KOPT-K1 (cell line): ENCODE data around the gene SEMA3A.

Experiments
- H3K27ac ChIP-seq: fragments of 200-600 bp; sonication (generic); 2 replicates; pipeline ENCODE4 v1.5.1; 2016; ENCODE audit warnings: antibody characterized with exemption, mild to moderate bottlenecking, low read depth, low read length; ENCODE audit not compliant: poor library complexity, severe bottlenecking
- H3K36me3 ChIP-seq: fragments of 200-600 bp; sonication (generic); 2 replicates; pipeline ENCODE4 v1.5.1; 2017; ENCODE audit warnings: antibody characterized with exemption, mild to moderate bottlenecking, low read length, moderate library complexity; ENCODE audit not compliant: insufficient read depth
- H3K9me3 ChIP-seq: fragments of 200-600 bp; sonication (generic); 2 replicates; pipeline ENCODE4 v1.5.1; 2017; ENCODE audit warnings: antibody characterized with exemption, low read length, mild to moderate bottlenecking; ENCODE audit not compliant: insufficient read depth, poor library complexity, severe bottlenecking

The SEMA3A gene

DNA sequence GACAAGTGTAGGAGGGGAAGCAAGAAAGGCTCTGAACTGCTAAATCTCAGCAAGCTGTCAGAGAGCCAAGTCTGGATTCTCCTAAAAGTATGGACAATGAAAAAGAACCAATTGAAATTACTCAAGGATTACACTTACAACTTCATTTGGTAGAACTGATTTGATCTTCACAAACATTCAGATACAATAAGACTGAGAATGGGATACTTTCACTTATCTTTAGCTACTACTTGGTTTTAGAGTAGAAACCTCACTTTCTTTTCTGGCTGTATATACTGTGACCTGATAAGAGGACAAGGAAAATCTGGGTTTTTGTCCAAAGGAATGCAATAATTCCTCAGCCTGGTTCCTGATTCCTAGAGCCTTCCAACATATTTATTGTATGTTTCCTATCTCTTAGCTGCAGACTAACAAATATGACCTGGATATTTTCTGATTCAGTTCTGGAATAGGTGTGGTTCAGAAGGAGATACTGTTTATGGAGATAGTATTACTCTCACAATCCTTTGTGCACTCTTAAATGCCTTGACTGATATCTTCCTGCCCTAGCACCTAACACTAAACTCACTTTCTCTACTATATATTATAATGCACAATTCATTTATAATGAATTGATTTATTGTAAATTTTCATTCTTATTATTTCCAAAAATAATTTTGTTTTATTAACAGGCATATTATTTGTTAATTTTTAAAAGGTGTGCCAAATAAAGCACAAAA is 7.3 kb downstream of the SEMA3A start:
- H3K36me3 ChIP-seq = no peaks in the 10 kb centered on the region
- H3K9me3 ChIP-seq = no peaks in the 10 kb centered on the region
- no peak overlapping the region for H3K27ac ChIP-seq

DNA sequence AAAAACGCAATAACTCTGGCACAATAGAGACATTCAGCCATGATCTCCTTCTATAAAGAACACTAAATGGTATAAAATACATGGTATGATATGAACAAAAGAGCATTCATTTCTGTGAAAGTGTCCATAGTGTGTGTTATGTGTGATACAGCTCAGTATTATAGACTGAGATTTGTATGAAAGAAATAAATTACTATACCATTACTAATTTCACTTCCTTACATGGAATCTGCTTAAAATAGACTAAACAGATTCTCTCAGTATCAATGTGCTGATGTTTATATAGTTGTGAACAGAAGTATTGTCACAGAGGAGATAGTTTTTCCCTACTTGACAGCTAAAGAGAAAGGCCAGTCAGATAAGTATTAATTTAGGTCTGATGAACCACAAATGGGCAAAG is 10.8 kb downstream of the SEMA3A start:
- Histone ChIP-seq H3K27ac (no peak overlapping the region), H3K36me3 (no peaks in the 10 kb centered on the region), H3K9me3 (no peaks in the 10 kb centered on the region)

DNA sequence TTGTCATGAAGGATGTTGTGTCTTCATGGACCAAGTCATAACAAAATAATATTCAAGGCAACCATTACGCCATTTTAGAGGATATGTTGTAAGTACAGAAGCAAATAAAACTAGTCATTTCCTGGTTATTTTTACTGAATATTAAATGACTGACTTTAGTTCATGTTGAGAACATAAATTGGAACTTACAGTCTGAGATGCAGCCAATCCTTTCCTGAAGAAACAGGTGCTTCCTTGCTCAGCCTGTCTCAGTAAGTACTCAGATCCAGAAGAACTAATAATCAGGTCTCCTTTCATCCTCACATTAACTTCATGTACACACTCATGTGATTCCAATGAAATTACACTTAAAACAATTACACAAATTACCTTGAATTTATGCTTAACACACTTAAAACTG is 12.3 kb downstream of the SEMA3A start:
- H3K36me3 ChIP-seq = no peaks in the 10 kb centered on the region

DNA sequence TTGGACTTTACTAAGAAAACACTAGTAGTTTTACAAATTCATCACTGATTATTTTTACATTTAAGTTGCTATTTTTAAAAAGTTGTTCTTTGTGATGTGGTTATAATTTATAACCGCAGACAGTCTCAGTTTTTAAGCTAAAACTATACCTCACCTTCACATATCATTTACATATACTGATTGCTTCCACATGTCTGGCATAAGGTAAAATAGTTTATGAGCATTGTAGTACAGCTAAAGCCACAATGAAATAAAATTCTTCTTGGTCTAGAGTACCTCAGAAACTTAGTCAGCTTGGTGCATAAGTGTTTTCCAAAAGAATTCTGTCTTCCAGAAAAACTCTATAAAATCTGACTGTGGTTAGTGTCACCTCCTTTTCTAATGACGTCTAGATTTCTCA is 13.0 kb downstream of the SEMA3A start:
- H3K27ac ChIP-seq = no peak overlapping the region
- no peaks in the 10 kb centered on the region for H3K36me3 ChIP-seq
- H3K9me3 ChIP-seq = no peaks in the 10 kb centered on the region

More for the DNA sequence above, 12.3 kb downstream of the SEMA3A start:
- Histone ChIP-seq H3K27ac (no peak overlapping the region), H3K9me3 (no peaks in the 10 kb centered on the region)

DNA sequence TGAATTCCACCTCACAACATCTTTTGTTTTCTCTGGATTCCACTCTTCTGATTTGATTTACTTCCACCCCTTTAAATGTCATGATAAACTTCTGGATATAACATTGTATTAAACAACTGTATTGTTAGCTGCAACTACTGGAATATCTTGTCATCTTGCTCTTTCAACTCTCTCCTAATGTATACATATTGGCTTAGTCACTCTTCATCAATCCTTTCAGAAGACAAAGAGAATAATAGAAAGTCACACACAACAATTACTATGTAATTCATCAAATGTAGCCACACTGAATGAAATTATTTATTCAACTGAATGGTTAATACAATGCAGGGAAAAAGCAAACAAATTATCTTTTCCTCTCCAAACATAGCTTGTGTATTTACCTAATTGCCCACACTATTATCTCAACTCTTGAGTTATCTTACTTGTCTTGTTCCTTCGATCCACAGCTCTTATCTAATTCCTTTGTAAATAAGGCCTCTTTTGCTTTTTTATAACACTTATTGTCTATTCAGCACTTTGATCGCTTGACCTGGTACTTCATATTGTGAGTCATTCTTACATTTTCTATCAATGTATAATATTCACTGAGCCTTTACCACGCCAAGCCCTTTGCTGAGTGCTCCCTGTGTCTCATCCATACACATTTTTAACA is 16.7 kb downstream of the SEMA3A start:
- no peak overlapping the region for H3K27ac ChIP-seq
- H3K36me3 ChIP-seq = no peaks in the 10 kb centered on the region
- no peaks in the 10 kb centered on the region for H3K9me3 ChIP-seq

DNA sequence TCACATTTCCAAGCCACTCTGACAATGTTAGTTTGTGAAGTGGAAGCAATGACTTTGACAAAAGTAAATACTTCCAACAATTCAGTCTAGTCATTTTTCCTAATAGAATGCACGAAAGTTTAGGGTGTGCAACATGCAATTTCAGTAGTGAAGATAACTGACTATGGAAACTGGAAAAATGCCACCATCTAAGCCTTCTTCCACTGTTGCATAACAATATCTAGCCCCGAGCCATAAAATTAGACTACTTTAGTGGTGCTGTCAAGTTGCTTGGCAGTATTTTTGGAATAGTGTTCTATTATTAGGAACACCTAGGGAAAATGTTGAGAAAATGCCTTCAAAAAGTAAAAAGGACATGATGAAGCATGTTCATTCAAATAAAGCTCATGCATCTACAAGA is 17.9 kb downstream of the SEMA3A start:
- H3K9me3 ChIP-seq = no peaks in the 10 kb centered on the region
- H3K36me3 ChIP-seq = no peaks in the 10 kb centered on the region
- no peak overlapping the region for H3K27ac ChIP-seq

DNA sequence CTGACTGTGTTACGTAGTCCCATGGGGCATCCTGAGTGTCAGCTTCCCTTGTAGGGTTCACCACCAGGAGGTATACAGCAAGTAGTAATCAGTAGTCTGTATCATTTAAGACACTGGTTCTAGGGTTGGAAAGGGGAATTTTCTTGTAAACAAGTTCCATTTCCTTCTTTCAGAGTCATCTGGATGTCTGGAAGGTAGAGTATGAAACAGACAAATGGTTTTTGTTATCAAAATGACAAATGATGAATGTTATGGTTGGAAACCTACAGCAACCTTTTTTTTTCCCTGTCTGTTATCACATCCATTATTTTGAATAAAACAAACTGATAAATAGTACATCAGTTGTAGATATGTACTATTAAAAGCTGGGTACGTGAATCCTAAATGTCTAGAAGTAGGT is 19.1 kb downstream of the SEMA3A start:
- H3K36me3 ChIP-seq = no peaks in the 10 kb centered on the region
- no peak overlapping the region for H3K27ac ChIP-seq

DNA sequence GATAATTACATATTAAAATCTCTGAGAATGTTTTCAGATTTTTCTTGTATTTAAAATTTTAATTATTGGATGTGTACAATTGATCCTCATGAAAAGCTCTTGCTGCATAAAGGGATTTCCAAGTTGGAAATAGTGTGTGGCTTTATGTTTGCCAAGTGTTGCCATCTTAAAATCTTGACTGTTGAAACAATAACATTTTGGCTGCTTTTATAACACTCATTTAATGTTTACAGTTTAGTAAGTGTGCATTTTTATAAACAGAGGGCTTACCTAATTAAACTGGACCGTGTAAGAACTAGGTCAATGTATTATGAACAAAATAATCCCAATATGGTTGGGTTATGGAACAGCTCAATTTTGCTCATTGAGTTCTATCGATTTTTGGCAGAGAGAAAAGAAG is 23.9 kb downstream of the SEMA3A start:
- no peak overlapping the region for H3K27ac ChIP-seq
- H3K36me3 ChIP-seq = no peaks in the 10 kb centered on the region
- H3K9me3 ChIP-seq = no peaks in the 10 kb centered on the region

More for the DNA sequence above, 19.1 kb downstream of the SEMA3A start:
- H3K9me3 ChIP-seq = no peaks in the 10 kb centered on the region

DNA sequence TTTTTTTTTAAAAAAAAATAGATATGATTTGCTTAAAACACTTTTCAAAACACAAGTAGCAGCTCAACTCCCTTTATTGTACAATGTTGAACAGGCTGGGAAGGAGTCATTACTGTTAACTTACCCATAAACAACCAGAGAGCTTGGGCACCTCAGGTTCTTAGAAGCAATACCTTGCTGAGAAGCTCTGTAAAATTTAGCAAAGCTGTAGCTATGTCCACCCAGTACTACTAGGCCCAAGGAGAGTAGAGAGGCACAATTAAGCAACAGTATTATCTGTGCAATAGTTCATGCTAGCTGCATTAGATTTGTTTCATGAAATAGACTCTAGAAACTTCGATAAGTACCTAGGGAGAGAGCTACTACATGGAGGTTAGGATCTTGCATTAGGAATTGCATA is 32.0 kb downstream of the SEMA3A start:
- H3K36me3 ChIP-seq = no peaks in the 10 kb centered on the region
- H3K27ac ChIP-seq = no peak overlapping the region
- H3K9me3 ChIP-seq = no peaks in the 10 kb centered on the region

DNA sequence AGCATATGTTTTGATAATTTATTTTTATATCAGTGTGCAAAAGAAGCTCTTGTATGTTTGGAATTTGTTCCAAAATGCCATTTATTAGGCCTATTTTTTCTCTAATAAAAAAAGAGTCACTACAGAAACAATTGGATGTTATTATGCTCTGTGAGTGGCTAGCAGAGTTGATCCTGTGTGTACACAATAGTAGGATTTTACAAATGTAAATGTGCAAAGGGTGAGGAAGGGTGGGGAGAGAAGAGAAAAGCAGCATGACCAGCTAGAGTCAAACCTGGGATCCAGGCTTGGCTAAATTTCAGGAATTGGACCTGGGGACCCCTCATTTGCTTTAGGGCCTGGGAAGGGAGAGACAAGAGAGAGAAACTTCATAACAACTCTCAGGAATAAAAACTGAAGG is 32.5 kb downstream of the SEMA3A start:
- H3K27ac ChIP-seq = no peak overlapping the region
- H3K9me3 ChIP-seq = no peaks in the 10 kb centered on the region
- H3K36me3 ChIP-seq = no peaks in the 10 kb centered on the region

DNA sequence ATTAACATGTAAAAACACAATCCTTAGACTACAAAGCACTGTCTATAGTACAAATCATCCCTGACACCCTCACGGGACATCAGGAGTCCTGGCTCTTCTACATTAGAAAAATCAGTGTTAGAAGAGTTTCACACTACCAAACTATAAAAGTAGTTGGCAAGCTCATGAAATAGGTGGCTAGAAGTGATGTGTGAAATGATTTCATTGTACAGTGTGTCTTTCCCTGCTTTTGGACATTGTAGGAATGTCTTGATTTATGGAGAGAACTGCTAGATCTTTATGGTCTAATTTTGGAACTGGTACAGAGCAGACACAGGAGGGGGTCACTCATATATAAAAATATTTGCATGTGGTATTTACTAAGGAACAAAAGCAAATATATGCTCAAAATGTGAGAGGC is 33.2 kb downstream of the SEMA3A start:
- no peaks in the 10 kb centered on the region for H3K9me3 ChIP-seq
- no peak overlapping the region for H3K27ac ChIP-seq
- H3K36me3 ChIP-seq = no peaks in the 10 kb centered on the region

DNA sequence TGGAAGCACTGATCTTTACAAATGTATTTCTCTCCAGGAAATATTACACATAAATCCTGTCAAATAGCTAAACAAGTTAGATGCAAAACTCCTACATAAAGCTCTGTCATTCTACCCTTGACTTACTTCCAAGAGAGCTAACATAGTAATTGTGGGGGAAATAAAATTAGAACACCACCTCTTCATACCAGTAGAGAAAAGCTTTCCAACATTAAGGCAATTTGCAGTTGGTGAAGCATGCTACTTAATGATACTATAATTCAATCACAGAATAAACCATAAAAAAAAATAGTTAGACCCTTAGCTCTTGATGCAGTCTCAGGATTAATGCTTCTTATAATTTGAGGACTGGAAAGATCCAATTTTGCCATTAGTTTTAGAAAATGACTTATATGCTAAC is 35.2 kb downstream of the SEMA3A start:
- Histone ChIP-seq H3K27ac (no peak overlapping the region), H3K36me3 (no peaks in the 10 kb centered on the region)

DNA sequence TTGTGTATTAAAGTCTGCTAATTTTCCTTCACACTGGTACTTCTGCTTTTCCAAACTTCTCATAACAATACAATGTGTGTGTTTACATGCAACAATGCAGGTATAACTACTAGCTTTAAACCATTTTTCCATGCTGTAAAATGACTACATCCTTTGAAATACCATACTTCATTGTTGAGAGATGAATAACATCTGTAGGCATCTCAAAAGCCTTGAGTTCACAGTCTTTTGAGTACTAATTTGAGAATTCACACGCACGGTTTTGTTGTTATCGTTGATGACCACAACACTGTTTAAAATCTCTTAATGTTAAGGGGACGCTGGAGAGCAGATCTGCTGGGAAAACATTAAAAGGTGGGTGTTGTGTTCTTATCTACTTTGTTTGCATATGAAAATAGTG is 37.4 kb downstream of the SEMA3A start:
- Histone ChIP-seq H3K9me3 (no peaks in the 10 kb centered on the region), H3K27ac (no peak overlapping the region), H3K36me3 (no peaks in the 10 kb centered on the region)

More for the DNA sequence above, 35.2 kb downstream of the SEMA3A start:
- no peaks in the 10 kb centered on the region for H3K9me3 ChIP-seq

DNA sequence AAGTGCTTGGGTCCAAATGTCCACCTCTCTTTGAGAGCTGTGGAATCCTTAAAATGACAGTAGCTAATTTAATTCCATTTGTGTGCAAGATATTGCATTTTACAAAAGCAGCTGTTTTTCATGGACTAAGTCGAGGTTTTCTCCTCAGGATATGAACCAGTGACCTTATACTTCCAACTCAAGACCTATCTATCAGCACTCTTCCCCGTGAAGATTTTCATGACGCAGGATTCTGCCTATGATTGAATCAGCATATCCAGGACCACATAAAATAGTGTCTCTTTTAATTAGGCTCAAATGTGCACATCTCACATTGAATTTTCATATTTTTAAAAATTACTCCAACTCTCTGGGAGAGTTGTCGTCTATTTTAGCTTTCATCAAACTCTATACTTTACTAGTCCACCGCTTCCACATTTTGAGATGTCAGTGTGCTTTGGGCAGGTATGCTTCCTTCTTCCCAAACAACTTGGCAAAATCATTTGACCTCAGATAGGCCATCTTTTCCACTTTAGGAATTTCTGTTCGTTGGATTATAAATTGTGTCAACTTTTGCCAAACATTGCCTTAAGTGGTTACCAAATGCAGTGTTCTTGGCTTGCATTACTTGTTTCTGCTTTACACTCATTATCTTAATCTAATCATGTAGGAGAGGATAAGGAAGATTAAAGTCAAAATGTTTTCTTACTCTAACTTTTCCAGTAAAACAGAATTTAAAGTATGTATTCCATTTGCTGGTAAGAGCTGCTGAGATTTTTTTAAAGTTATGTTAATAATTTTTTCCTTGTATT is 39.4 kb downstream of the SEMA3A start:
- no peaks in the 10 kb centered on the region for H3K36me3 ChIP-seq
- no peak overlapping the region for H3K27ac ChIP-seq
- H3K9me3 ChIP-seq = no peaks in the 10 kb centered on the region

DNA sequence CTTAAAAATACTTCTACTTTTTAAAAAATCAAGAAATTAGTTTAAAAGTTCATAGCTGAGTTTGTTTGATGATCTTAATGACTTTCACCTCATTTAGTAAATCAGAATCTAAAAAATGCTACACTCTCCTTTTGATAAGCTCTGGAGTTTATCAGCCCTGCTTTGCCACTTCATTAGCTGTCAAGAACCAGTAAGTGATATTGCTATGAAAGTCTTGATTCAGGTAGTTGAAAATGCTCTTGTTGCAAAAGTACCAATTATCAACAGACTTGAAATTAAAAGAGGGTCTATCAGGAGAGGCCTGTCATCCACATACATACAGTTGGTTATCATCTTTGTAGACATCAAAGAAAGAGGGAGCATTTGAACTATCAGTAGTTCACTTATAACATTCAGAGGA is 41.6 kb downstream of the SEMA3A start:
- Histone ChIP-seq H3K9me3 (no peaks in the 10 kb centered on the region), H3K27ac (no peak overlapping the region), H3K36me3 (no peaks in the 10 kb centered on the region)
